H1 (cell line): ENCODE data around the gene SCARB2. TPM values are rescaled to one million over a fixed set of nuclear protein-coding genes. Genes with fewer than 3 reads are reported as not detected.

Source experiments
- CTCF ChIA-PET: fragments of 300-600 bp; sonication (Branson Sonifier 250); formaldehyde crosslinking; loops from one replicate; lab custom pipeline; 2021; ENCODE audit not compliant: partially characterized antibody; lab: Charles Lee
- POLR2A ChIA-PET: fragments of 300-600 bp; sonication (Branson Sonifier 250); formaldehyde crosslinking; loops from one replicate; lab custom pipeline; 2021; ENCODE audit warnings: inconsistent platforms; ENCODE audit not compliant: partially characterized antibody; lab: Charles Lee
- DNase-seq, 2 experiments: peaks; one replicate each; pipeline versions ENCODE4 v3.0.0 to v3.0.0-alpha.2; 2010 to 2022; ENCODE audit warnings: low spot score in 2 of 2, low read depth in 1 of 2, mixed read lengths in 1 of 2
- FAIRE-seq: peaks from 2 replicates; lab custom pipeline; 2011; peaks lifted over from hg19 to GRCh38; lab: Jason Lieb, UNC
- H2AFZ ChIP-seq: 2 replicates; pipeline ENCODE4 v1.8.1; 2012; ENCODE audit warnings: low read length, inconsistent platforms
- H2AK5ac ChIP-seq: 2 replicates; pipeline ENCODE4 v1.6.1; 2013; ENCODE audit warnings: low read depth, low read length
- H2BK120ac ChIP-seq: replicated peaks from 2 replicates; pipeline ENCODE3; 2013; ENCODE audit warnings: low read depth, low read length, inconsistent platforms
- H2BK12ac ChIP-seq: 2 replicates; pipeline ENCODE4 v1.6.1; 2013; ENCODE audit warnings: low read depth, low read length
- H2BK15ac ChIP-seq: 2 replicates; pipeline ENCODE4 v1.6.1; 2013; ENCODE audit warnings: low read length
- H2BK20ac ChIP-seq: 2 replicates; pipeline ENCODE4 v1.6.1; 2013; ENCODE audit warnings: low read length
- H2BK5ac ChIP-seq: 2 replicates; pipeline ENCODE4 v1.6.1; 2013; ENCODE audit warnings: low read depth, low read length
- H3K14ac ChIP-seq: 2 replicates; pipeline ENCODE4 v1.6.1; 2013; ENCODE audit warnings: inconsistent platforms; ENCODE audit not compliant: insufficient read length
- H3K18ac ChIP-seq: 2 replicates; pipeline ENCODE4 v1.6.1; 2013; ENCODE audit warnings: low read length; ENCODE audit errors: extremely low read depth
- H3K23ac ChIP-seq: 2 replicates; pipeline ENCODE4 v1.6.1; 2013; ENCODE audit warnings: inconsistent platforms; ENCODE audit not compliant: insufficient read length
- H3K23me2 ChIP-seq: 2 replicates; pipeline ENCODE4 v1.6.1; 2013; ENCODE audit warnings: low read depth, low read length
- H3K27ac ChIP-seq: 2 replicates; pipeline ENCODE4 v1.6.1; 2011; ENCODE audit warnings: low read depth, low read length, inconsistent platforms
- H3K27me3 ChIP-seq, 4 experiments: replicated peaks in 1 of 4; 1 replicate in 1 of 4; 2 replicates in 3 of 4; pipeline versions ENCODE4 v1.6.1 to v1.8.1; 2011 to 2013; ENCODE audit warnings: low read length in 3 of 4, mild to moderate bottlenecking in 3 of 4, inconsistent platforms in 2 of 4, mixed read lengths in 2 of 4, moderate library complexity in 1 of 4; ENCODE audit not compliant: control insufficient read depth in 3 of 4, insufficient read depth in 3 of 4; ENCODE audit errors: extremely low read depth in 1 of 4
- H3K36me3 ChIP-seq, 4 experiments: 2 replicates each; pipeline versions ENCODE4 v1.6.1 to v1.8.1; 2011 to 2013; ENCODE audit warnings: mild to moderate bottlenecking in 4 of 4, low read length in 3 of 4, moderate library complexity in 2 of 4, control low read depth in 1 of 4, inconsistent platforms in 1 of 4; ENCODE audit not compliant: insufficient read depth in 4 of 4, control insufficient read depth in 2 of 4
- H3K4ac ChIP-seq: replicated peaks from 2 replicates; pipeline ENCODE3; 2013; ENCODE audit warnings: low read length, low read depth, mixed read lengths, inconsistent platforms; ENCODE audit not compliant: insufficient read length
- H3K4me1 ChIP-seq, 4 experiments: replicated peaks in 1 of 4; 1 replicate in 1 of 4; 2 replicates in 3 of 4; pipeline versions ENCODE4 v1.6.1 to v1.8.1; 2011 to 2013; ENCODE audit warnings: low read length in 3 of 4, inconsistent platforms in 2 of 4, mixed read lengths in 1 of 4; ENCODE audit not compliant: insufficient read depth in 4 of 4, control insufficient read depth in 3 of 4
- H3K4me2 ChIP-seq, 2 experiments: 2 replicates each; pipeline versions ENCODE4 v1.6.1 to v1.8.1; 2011 to 2013; ENCODE audit warnings: low read depth in 2 of 2, low read length in 2 of 2, control low read depth in 1 of 2, inconsistent platforms in 1 of 2, mild to moderate bottlenecking in 1 of 2; ENCODE audit not compliant: insufficient read depth in 1 of 2
- H3K4me3 ChIP-seq, 4 experiments: fragments of 200-600, 300-600 bp in 1 of 4; sonication (generic), shearing (Covaris generic), sonication (Bioruptor Twin) in 1 of 4; 2 replicates each; pipeline versions ENCODE4 v1.5.1 to v1.8.1; 2011 to 2016; ENCODE audit warnings: low read length in 4 of 4, low read depth in 3 of 4, control low read depth in 2 of 4, inconsistent platforms in 2 of 4, mild to moderate bottlenecking in 2 of 4, mixed read lengths in 1 of 4, moderate library complexity in 1 of 4; ENCODE audit not compliant: insufficient read depth in 2 of 4; ENCODE audit errors: extremely low read depth in 1 of 4
- H3K56ac ChIP-seq: replicated peaks from 2 replicates; pipeline ENCODE3; 2013; ENCODE audit warnings: low read depth, mild to moderate bottlenecking, mixed read lengths, low read length, inconsistent platforms; ENCODE audit not compliant: insufficient read length
- H3K79me1 ChIP-seq: 2 replicates; pipeline ENCODE4 v1.6.1; 2013; ENCODE audit warnings: low read depth, low read length, control low read depth
- H3K79me2 ChIP-seq, 2 experiments: 2 replicates each; pipeline versions ENCODE4 v1.6.1 to v1.8.1; 2012 to 2013; ENCODE audit warnings: low read length in 2 of 2, mild to moderate bottlenecking in 2 of 2, inconsistent platforms in 1 of 2; ENCODE audit not compliant: insufficient read depth in 2 of 2, control insufficient read depth in 1 of 2
- H3K9ac ChIP-seq, 4 experiments: replicated peaks in 1 of 4; 1 replicate in 1 of 4; 2 replicates in 3 of 4; pipeline versions ENCODE4 v1.6.1 to v1.8.1; 2011 to 2013; ENCODE audit warnings: low read depth in 3 of 4, low read length in 3 of 4, control low read depth in 2 of 4, mild to moderate bottlenecking in 2 of 4, moderate library complexity in 2 of 4, inconsistent platforms in 1 of 4; ENCODE audit errors: extremely low read depth in 1 of 4
- H3K9me3 ChIP-seq, 2 experiments: 2 replicates each; pipeline versions ENCODE4 v1.6.1 to v1.8.1; 2012 to 2013; ENCODE audit warnings: mild to moderate bottlenecking in 2 of 2, moderate library complexity in 2 of 2, control low read depth in 1 of 2, inconsistent platforms in 1 of 2, low read depth in 1 of 2, low read length in 1 of 2, mixed read lengths in 1 of 2; ENCODE audit not compliant: insufficient read depth in 2 of 2
- H4K20me1 ChIP-seq, 2 experiments: replicated peaks in 1 of 2; 2 replicates each; pipeline versions ENCODE3 to v1.8.1; 2011 to 2013; ENCODE audit warnings: inconsistent platforms in 2 of 2, low read length in 2 of 2, mild to moderate bottlenecking in 1 of 2; ENCODE audit not compliant: insufficient read depth in 2 of 2, control insufficient read depth in 1 of 2
- H4K5ac ChIP-seq: 2 replicates; pipeline ENCODE4 v1.6.1; 2013; ENCODE audit warnings: low read length, low read depth, mixed read lengths, inconsistent platforms; ENCODE audit not compliant: insufficient read length
- H4K8ac ChIP-seq: 2 replicates; pipeline ENCODE4 v1.8.0; 2013; ENCODE audit warnings: mild to moderate bottlenecking, moderate library complexity, low read length, inconsistent platforms; ENCODE audit not compliant: insufficient read depth; ENCODE audit errors: extremely low read depth
- H4K91ac ChIP-seq: replicated peaks from 2 replicates; pipeline ENCODE3; 2013; ENCODE audit warnings: low read length, mixed read lengths, inconsistent platforms; ENCODE audit not compliant: insufficient read length
- EZH2 ChIP-seq: fragments of 200-600 bp; sonication (generic); IDR thresholded peaks from 2 replicates; pipeline ENCODE4 v1.7.1; 2012; ENCODE audit warnings: low read depth, mild to moderate bottlenecking, moderate library complexity, low read length, inconsistent platforms; ENCODE audit not compliant: severe bottlenecking
- FOSL1 ChIP-seq: IDR thresholded peaks from 2 replicates; pipeline ENCODE4 v1.6.1; 2011; ENCODE audit warnings: mild to moderate bottlenecking, low read depth, low read length, moderate library complexity; ENCODE audit not compliant: insufficient read depth
- KDM4A ChIP-seq: IDR thresholded peaks from one replicate; pipeline ENCODE4 v1.7.1; 2012; ENCODE audit warnings: low read depth, mild to moderate bottlenecking, moderate library complexity, low read length, inconsistent platforms; ENCODE audit not compliant: severe bottlenecking
- NANOG ChIP-seq: IDR thresholded peaks from 2 replicates; pipeline ENCODE4 v1.6.1; 2011; ENCODE audit warnings: low read length, low read depth, mild to moderate bottlenecking, inconsistent platforms; ENCODE audit not compliant: insufficient read depth, poor library complexity, severe bottlenecking
- PHF8 ChIP-seq: fragments of 200-600 bp; sonication (generic); conservative IDR thresholded peaks from 2 replicates; pipeline ENCODE4 v1.7.1; 2012; ENCODE audit warnings: low read depth, mild to moderate bottlenecking, inconsistent platforms, low read length, moderate library complexity
- RAD21 ChIP-seq, 2 experiments: IDR thresholded peaks in 1 of 2; conservative IDR thresholded peaks in 1 of 2; 2 replicates each; pipeline ENCODE4 v1.6.1; 2011; ENCODE audit warnings: low read depth in 2 of 2, low read length in 2 of 2, improper control_type of control experiment in 1 of 2, inconsistent platforms in 1 of 2, mild to moderate bottlenecking in 1 of 2, moderate library complexity in 1 of 2
- SP1 ChIP-seq: IDR thresholded peaks from 2 replicates; pipeline ENCODE4 v1.6.1; 2011; ENCODE audit warnings: low read depth, low read length
- SP2 ChIP-seq: IDR thresholded peaks from 2 replicates; pipeline ENCODE4 v1.6.1; 2012; ENCODE audit warnings: mild to moderate bottlenecking, low read length, inconsistent platforms
- SP4 ChIP-seq: IDR thresholded peaks from 2 replicates; pipeline ENCODE4 v1.6.1; 2012; ENCODE audit warnings: low read length, inconsistent platforms
- TAF7 ChIP-seq: optimal IDR thresholded peaks from 2 replicates; pipeline ENCODE3; 2011; ENCODE audit warnings: low read depth, mild to moderate bottlenecking, inconsistent platforms, low read length, moderate library complexity, borderline replicate concordance
- WGBS, 2 experiments: shearing (Covaris generic) in 1 of 2; methylation state at CpG; one replicate each; pipeline versions ENCODE4 v1.1.6 to v1.1.7; 2013 to 2015; ENCODE audit warnings: low lambda C conversion rate in 2 of 2, mixed read lengths in 2 of 2, inconsistent platforms in 1 of 2, low coverage in 1 of 2, missing lambda C conversion rate in 1 of 2; ENCODE audit not compliant: insufficient replicate concordance in 2 of 2, insufficient coverage in 1 of 2, insufficient read length in 1 of 2; ENCODE audit errors: extremely low coverage in 1 of 2, missing lambda C conversion rate in 1 of 2; 5-methylcytosine and 5-hydroxymethylcytosine counted together
- polyA plus RNA-seq, 7 experiments: library from polyadenylated mRNA; depleted of rRNA in 3 of 7; stranded (reverse) in 5 of 7; unstranded in 2 of 7; fragments of >200 nt in 5 of 7; fragments of 200-250 nt in 2 of 7; gene quantifications; 1 replicate in 5 of 7; 2 replicates in 1 of 7; 4 replicates in 1 of 7; pipeline versions ENCODE4 v1.2.1 to v1.2.3, GENCODE V29; 2011 to 2013; ENCODE audit warnings: missing spikeins in 2 of 7, mixed read lengths in 2 of 7
- total RNA-seq: library from RNA; stranded (reverse); fragmentation: NEBNext Ultra II Directional; extraction: Animal tissue kit (Norgen Biotek cat#: 25700); gene quantifications from 2 replicates; pipeline ENCODE4 v1.2.1, GENCODE V29; 2021
- TF ChIP-seq, protein P1 (sequence below): IDR thresholded peaks from 2 replicates; pipeline ENCODE4 v1.6.1; 2011; ENCODE audit warnings: low read length, improper control_type of control experiment

Gene SCARB2
- total and polyA plus RNA-seq, 2 of the 8 experiments (the other 6 are each of a cell fraction or from before 2014, with no cell fraction given), result 18.5 to 35.7 TPM

GRCh38 chr4:76208005-76208765, 5.4 kb downstream of the SCARB2 start:
- POLR2A ChIA-PET, result no interaction called here
- TF ChIP-seq FOSL1 (no peak), NANOG (no peak), TAF7 (no peak), SP1 (no peak), SP4 (no peak), PHF8 (no peak), EZH2 (no peak), KDM4A (no peak), RAD21 (IDR thresholded peaks at IDR 0.05 in 1 of 2, conservative IDR thresholded peaks at IDR 0.05 in 1 of 2; ENCODE audit: low read depth in 2 of 2, low read length in 2 of 2) (no peak), SP2 (no peak)
- TF ChIP-seq, protein P1, sequence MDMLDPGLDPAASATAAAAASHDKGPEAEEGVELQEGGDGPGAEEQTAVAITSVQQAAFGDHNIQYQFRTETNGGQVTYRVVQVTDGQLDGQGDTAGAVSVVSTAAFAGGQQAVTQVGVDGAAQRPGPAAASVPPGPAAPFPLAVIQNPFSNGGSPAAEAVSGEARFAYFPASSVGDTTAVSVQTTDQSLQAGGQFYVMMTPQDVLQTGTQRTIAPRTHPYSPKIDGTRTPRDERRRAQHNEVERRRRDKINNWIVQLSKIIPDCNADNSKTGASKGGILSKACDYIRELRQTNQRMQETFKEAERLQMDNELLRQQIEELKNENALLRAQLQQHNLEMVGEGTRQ, result no peak

More at GRCh38 chr4:76208005-76208765, 5.4 kb downstream of the SCARB2 start:
- Histone ChIP-seq H4K5ac (no peak overlapping the region), H3K23ac (no peak overlapping the region), H2BK120ac (no peak overlapping the region), H3K4me3 (no peak overlapping the region), H3K4ac (no peak overlapping the region), H2BK15ac (no peak overlapping the region), H4K20me1 (peaks cover 0 to 4% of the 10 kb centered on the region in 2 experiments), H3K79me2 (peaks cover 0 to 36% of the 10 kb centered on the region in 2 experiments; a peak in 3 of 4 replicates), H3K14ac (no peak overlapping the region), H2BK5ac (no peak overlapping the region), H2AFZ (no peak overlapping the region), H2BK12ac (no peak overlapping the region), H3K36me3 (no peaks in the 10 kb centered on the region), H3K4me1 (peaks cover 0 to 3% (median 2%) of the 10 kb centered on the region in 4 experiments; a peak in 4 of 7 replicates), H3K4me2 (no peak overlapping the region), H3K56ac (no peak overlapping the region), H2BK20ac (no peak overlapping the region), H3K23me2 (peaks cover 6% of the 10 kb centered on the region), H3K9me3 (no peaks in the 10 kb centered on the region), H3K18ac (no peak overlapping the region), H3K27me3 (no peaks in the 10 kb centered on the region), H3K27ac (no peak overlapping the region), H4K91ac (no peak overlapping the region), H2AK5ac (no peak overlapping the region), H3K9ac (no peak overlapping the region), H4K8ac (no peak overlapping the region), H3K79me1 (peaks cover 2% of the 10 kb centered on the region; the same call in 1 of the 2 replicates)
- FAIRE-seq (no peak), DNase-seq (no peak)
- 86% methylated on average over 9 of the region's 9 CpGs; no CpG with 5 or more reads in 1 of the 2 experiments for WGBS, 2 experiments
- CTCF ChIA-PET, result interaction anchor here (0.6 to 3.4 kb wide), 2 partner anchors 9 to 342 kb away, joined by 3 to 14 read pairs; no protein-coding TSS in a partner anchor
